Measurements from ENCODE around the gene NOP16.
A peak's percentile ranks its signal among the peaks of the same experiment; 100 is the strongest.

Gene NOP16

DNA sequence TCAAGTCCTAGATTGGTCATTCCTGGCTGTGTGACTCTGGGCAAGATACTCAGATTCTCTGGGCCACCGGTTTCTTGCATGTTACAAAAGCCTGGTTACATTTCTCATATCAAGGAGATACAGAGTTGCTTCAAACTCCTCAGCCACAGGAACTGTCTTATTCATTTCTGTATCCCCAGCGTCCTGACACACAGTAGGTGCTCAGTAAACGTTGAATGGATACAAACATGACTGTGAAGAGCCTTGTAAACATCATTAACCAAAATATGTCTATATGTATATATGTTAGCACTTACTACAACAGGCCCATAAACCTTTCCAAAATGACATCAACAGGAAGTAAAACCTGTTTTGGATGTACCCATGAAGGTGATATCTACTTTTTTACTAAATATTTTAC, 26.3 kb upstream of the NOP16 start:
- no peaks in the 10 kb centered on the region for H3K9me3 ChIP-seq (replicated peaks; ENCODE audit: insufficient read depth, low read length)
- DNase-seq, result no peak
- H3K4me3 ChIP-seq (ENCODE audit: low read length), result no peak overlapping the region
- peaks cover 47% of the 10 kb centered on the region for H3K79me2 ChIP-seq (ENCODE audit: low read length)
- H2AFZ ChIP-seq (ENCODE audit: low read length), result no peak overlapping the region
- no peak for TF ChIP-seq EZH2 (optimal IDR thresholded peaks at IDR 0.05; ENCODE audit: low read depth, low read length)
- TF ChIP-seq, protein P1, sequence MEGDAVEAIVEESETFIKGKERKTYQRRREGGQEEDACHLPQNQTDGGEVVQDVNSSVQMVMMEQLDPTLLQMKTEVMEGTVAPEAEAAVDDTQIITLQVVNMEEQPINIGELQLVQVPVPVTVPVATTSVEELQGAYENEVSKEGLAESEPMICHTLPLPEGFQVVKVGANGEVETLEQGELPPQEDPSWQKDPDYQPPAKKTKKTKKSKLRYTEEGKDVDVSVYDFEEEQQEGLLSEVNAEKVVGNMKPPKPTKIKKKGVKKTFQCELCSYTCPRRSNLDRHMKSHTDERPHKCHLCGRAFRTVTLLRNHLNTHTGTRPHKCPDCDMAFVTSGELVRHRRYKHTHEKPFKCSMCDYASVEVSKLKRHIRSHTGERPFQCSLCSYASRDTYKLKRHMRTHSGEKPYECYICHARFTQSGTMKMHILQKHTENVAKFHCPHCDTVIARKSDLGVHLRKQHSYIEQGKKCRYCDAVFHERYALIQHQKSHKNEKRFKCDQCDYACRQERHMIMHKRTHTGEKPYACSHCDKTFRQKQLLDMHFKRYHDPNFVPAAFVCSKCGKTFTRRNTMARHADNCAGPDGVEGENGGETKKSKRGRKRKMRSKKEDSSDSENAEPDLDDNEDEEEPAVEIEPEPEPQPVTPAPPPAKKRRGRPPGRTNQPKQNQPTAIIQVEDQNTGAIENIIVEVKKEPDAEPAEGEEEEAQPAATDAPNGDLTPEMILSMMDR (IDR thresholded peaks at IDR 0.05; ENCODE audit: low read length), result no peak
- TF ChIP-seq EZH2phosphoT487 (IDR thresholded peaks at IDR 0.05; ENCODE audit: low read length), result no peak
- H4K20me1 ChIP-seq (ENCODE audit: insufficient read depth, low read length), result no peaks in the 10 kb centered on the region
- H3K9ac ChIP-seq (ENCODE audit: low read length), result no peak overlapping the region
- H3K36me3 ChIP-seq (replicated peaks; ENCODE audit: insufficient read depth, low read length), result no peaks in the 10 kb centered on the region; the same call in 1 of the 2 replicates
- H3K9me2 ChIP-seq (replicated peaks; ENCODE audit: insufficient read depth, low read length), result no peaks in the 10 kb centered on the region
- H3K27ac ChIP-seq (ENCODE audit: low read length), result no peak overlapping the region
- peaks cover 18% of the 10 kb centered on the region for H3K4me1 ChIP-seq (ENCODE audit: low read length)
- H3F3A ChIP-seq (ENCODE audit: insufficient read depth, low read length), result no peaks in the 10 kb centered on the region
- H3K4me2 ChIP-seq (ENCODE audit: low read depth, low read length), result peak overlapping the region; percentile 85; the same call in 1 of the 2 replicates
- no peaks in the 10 kb centered on the region for H3K27me3 ChIP-seq (replicated peaks; ENCODE audit: insufficient read depth, low read length)

DNA sequence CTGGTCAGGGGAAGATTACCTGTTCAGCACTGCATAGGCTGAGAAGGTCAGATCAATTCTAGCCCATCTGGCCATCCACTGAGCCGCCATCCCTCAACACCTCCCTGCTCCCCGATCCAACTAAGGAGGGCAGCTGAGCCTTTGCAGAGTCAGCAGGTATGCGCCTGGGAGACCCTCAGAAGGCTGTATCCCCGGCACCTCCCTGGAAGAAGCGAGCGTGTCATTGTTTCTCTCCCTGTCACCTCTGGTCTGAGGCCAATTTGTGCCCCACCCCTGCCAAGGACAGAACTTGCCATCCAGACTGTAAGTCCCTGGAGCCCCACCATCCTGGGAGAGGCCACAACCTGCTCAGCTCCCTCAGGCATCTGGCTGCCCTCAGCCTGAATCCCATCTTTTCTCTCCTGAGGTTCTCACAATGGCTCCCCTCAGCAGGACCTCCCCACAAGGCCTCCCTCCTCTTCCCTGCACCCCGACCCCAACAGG, 25.4 kb upstream of the NOP16 start:
- no peak overlapping the region for H3K27ac ChIP-seq (ENCODE audit: low read length)
- H3K4me3 ChIP-seq (ENCODE audit: low read length), result no peak overlapping the region
- H3K79me2 ChIP-seq (ENCODE audit: low read length), result peaks cover 47% of the 10 kb centered on the region
- TF ChIP-seq, protein P1 (IDR thresholded peaks at IDR 0.05; ENCODE audit: low read length), result no peak
- no peaks in the 10 kb centered on the region for H3K9me3 ChIP-seq (replicated peaks; ENCODE audit: insufficient read depth, low read length)
- DNase-seq, result no peak
- H3K4me2 ChIP-seq (ENCODE audit: low read depth, low read length), result no peak overlapping the region
- peaks cover 18% of the 10 kb centered on the region for H3K4me1 ChIP-seq (ENCODE audit: low read length)
- no peaks in the 10 kb centered on the region for H3K9me2 ChIP-seq (replicated peaks; ENCODE audit: insufficient read depth, low read length)
- H3F3A ChIP-seq (ENCODE audit: insufficient read depth, low read length), result no peaks in the 10 kb centered on the region
- no peaks in the 10 kb centered on the region; the same call in 1 of the 2 replicates for H3K36me3 ChIP-seq (replicated peaks; ENCODE audit: insufficient read depth, low read length)
- H3K27me3 ChIP-seq (replicated peaks; ENCODE audit: insufficient read depth, low read length), result no peaks in the 10 kb centered on the region
- H3K9ac ChIP-seq (ENCODE audit: low read length), result no peak overlapping the region
- H2AFZ ChIP-seq (ENCODE audit: low read length), result no peak overlapping the region
- no peaks in the 10 kb centered on the region for H4K20me1 ChIP-seq (ENCODE audit: insufficient read depth, low read length)

DNA sequence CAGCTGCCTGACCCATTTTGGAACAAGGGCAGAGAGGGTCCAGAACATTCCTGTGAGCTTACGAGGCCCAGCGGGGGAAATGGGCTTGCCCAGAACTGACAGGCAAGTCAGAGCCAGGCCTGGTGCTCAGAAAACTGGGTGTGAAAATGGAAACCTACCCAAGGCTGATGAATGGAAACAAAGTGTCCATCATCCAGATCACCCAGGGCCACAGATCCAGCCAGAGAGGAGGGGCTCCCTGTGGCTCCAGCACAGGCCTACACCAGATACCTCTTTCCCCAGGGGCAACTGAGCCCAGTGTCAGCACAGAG, 24.8 kb upstream of the NOP16 start:
- Histone ChIP-seq H3K9ac (ENCODE audit: low read length) (no peak overlapping the region), H3K9me3 (replicated peaks; ENCODE audit: insufficient read depth, low read length) (no peaks in the 10 kb centered on the region), H3F3A (ENCODE audit: insufficient read depth, low read length) (no peaks in the 10 kb centered on the region), H2AFZ (ENCODE audit: low read length) (no peak overlapping the region), H3K27ac (ENCODE audit: low read length) (no peak overlapping the region), H3K79me2 (ENCODE audit: low read length) (peaks cover 47% of the 10 kb centered on the region), H3K4me3 (ENCODE audit: low read length) (no peak overlapping the region), H3K4me1 (ENCODE audit: low read length) (peaks cover 18% of the 10 kb centered on the region), H3K36me3 (replicated peaks; ENCODE audit: insufficient read depth, low read length) (no peaks in the 10 kb centered on the region; the same call in 1 of the 2 replicates), H3K9me2 (replicated peaks; ENCODE audit: insufficient read depth, low read length) (no peaks in the 10 kb centered on the region), H3K4me2 (ENCODE audit: low read depth, low read length) (no peak overlapping the region), H4K20me1 (ENCODE audit: insufficient read depth, low read length) (no peaks in the 10 kb centered on the region), H3K27me3 (replicated peaks; ENCODE audit: insufficient read depth, low read length) (no peaks in the 10 kb centered on the region)
- DNase-seq, result no peak
- TF ChIP-seq EZH2phosphoT487 (IDR thresholded peaks at IDR 0.05; ENCODE audit: low read length), result no peak
- TF ChIP-seq, protein P1 (IDR thresholded peaks at IDR 0.05; ENCODE audit: low read length), result no peak
- no peak for TF ChIP-seq EZH2 (optimal IDR thresholded peaks at IDR 0.05; ENCODE audit: low read depth, low read length)

Measured in MM.1S (cell line).